Endodermal cell (in vitro differentiated cells): ENCODE data around the gene PIMREG. TPM values are rescaled to one million over a fixed set of nuclear protein-coding genes. Genes with fewer than 3 reads are reported as not detected.

Experiments used
- DNase-seq: peaks from one replicate; pipeline ENCODE4 v3.0.0-alpha.2; 2017
- H3K27ac ChIP-seq: 2 replicates; pipeline ENCODE4 v1.5.1; 2013; ENCODE audit warnings: mild to moderate bottlenecking, low read depth, low read length, moderate library complexity
- H3K27me3 ChIP-seq: 2 replicates; pipeline ENCODE4 v1.6.1; 2013; ENCODE audit warnings: mild to moderate bottlenecking, low read length, moderate library complexity; ENCODE audit not compliant: insufficient read depth, control insufficient read depth, poor library complexity, severe bottlenecking
- H3K36me3 ChIP-seq: 2 replicates; pipeline ENCODE4 v1.7.0; 2013; ENCODE audit warnings: mild to moderate bottlenecking, low read length, moderate library complexity; ENCODE audit not compliant: control insufficient read depth, insufficient read depth
- H3K4me1 ChIP-seq: one replicate; pipeline ENCODE4 v1.7.0; 2013; ENCODE audit warnings: low read length; ENCODE audit not compliant: control insufficient read depth, insufficient read depth
- H3K4me3 ChIP-seq: 2 replicates; pipeline ENCODE4 v1.5.1; 2013; ENCODE audit warnings: mild to moderate bottlenecking, low read length, moderate library complexity
- H3K9ac ChIP-seq: 2 replicates; pipeline ENCODE4 v1.6.1; 2013; ENCODE audit warnings: mild to moderate bottlenecking, low read length, moderate library complexity; ENCODE audit not compliant: poor library complexity, severe bottlenecking; ENCODE audit errors: extremely low read depth
- H3K9me3 ChIP-seq: 2 replicates; pipeline ENCODE4 v1.6.1; 2013; ENCODE audit warnings: mild to moderate bottlenecking, low read length, moderate library complexity; ENCODE audit not compliant: control insufficient read depth
- H3K27ac Mint-ChIP-seq: 2 replicates; pipeline ENCODE4 v1.8.0; 2020; ENCODE audit warnings: mixed read lengths
- H3K27me3 Mint-ChIP-seq: 2 replicates; pipeline ENCODE4 v1.8.0; 2021; ENCODE audit warnings: mild to moderate bottlenecking, mixed read lengths; ENCODE audit not compliant: insufficient read depth
- H3K36me3 Mint-ChIP-seq: 2 replicates; pipeline ENCODE4 v1.8.0; 2020; ENCODE audit warnings: low read depth, mixed read lengths
- H3K4me1 Mint-ChIP-seq: 2 replicates; pipeline ENCODE4 v1.8.0; 2020; ENCODE audit warnings: mixed read lengths
- H3K4me3 Mint-ChIP-seq: 2 replicates; pipeline ENCODE4 v1.8.0; 2020; ENCODE audit warnings: mild to moderate bottlenecking, moderate library complexity, mixed read lengths
- H3K9me3 Mint-ChIP-seq: 2 replicates; pipeline ENCODE4 v1.8.0; 2020; ENCODE audit warnings: mild to moderate bottlenecking, mixed read lengths
- CTCF ChIP-seq: fragments of 200-600 bp; sonication (generic); conservative IDR thresholded peaks from 2 replicates; pipeline ENCODE4 v1.5.0; 2021; ENCODE audit warnings: antibody characterized with exemption, mild to moderate bottlenecking
- WGBS, 2 experiments: methylation state at CpG; one replicate each; pipeline versions ENCODE4 v1.1.5 to v1.1.7; 2013; ENCODE audit warnings: missing lambda C conversion rate in 2 of 2, mixed read lengths in 1 of 2; ENCODE audit not compliant: insufficient coverage in 1 of 2, insufficient read length in 1 of 2; 5-methylcytosine and 5-hydroxymethylcytosine counted together
- total RNA-seq, 2 donors: library from RNA; stranded (reverse); fragmentation: NEBNext Ultra II Directional in 1 of 2; extraction: Animal tissue kit (Norgen Biotek cat#: 25700) in 1 of 2; gene quantifications; 2 replicates in 1 of 2; 3 replicates in 1 of 2; pipeline ENCODE4 v1.2.1, GENCODE V29; 2021

PIMREG gene
- total RNA-seq, 2 donors from 2014 or later: 33.4 to 68.7 TPM

GRCh38 chr17:6462692-6463091, 18.4 kb downstream of the PIMREG start:
- Mint-ChIP-seq H3K4me3 (no peak overlapping the region), H3K27ac (no peak overlapping the region), H3K36me3 (no peaks in the 10 kb centered on the region), H3K9me3 (no peaks in the 10 kb centered on the region), H3K4me1 (no peaks in the 10 kb centered on the region), H3K27me3 (no peaks in the 10 kb centered on the region)
- 83 to 98% methylated on average over 1 to 2 of the region's 2 CpGs for WGBS, 2 experiments
- Histone ChIP-seq H3K4me3 (no peak overlapping the region), H3K9ac (no peak overlapping the region), H3K27ac (no peak overlapping the region), H3K27me3 (no peaks in the 10 kb centered on the region), H3K9me3 (no peaks in the 10 kb centered on the region), H3K36me3 (no peaks in the 10 kb centered on the region), H3K4me1 (no peaks in the 10 kb centered on the region)
- DNase-seq: no peak
- TF ChIP-seq CTCF: no peak

GRCh38 chr17:6463616-6464445, 19.6 kb downstream of the PIMREG start:
- WGBS, 2 experiments: 92 to 95% methylated on average over 18 to 24 of the region's 24 CpGs
- Mint-ChIP-seq H3K4me1 (no peaks in the 10 kb centered on the region), H3K36me3 (no peaks in the 10 kb centered on the region), H3K4me3 (no peak overlapping the region), H3K27ac (no peak overlapping the region), H3K27me3 (no peaks in the 10 kb centered on the region), H3K9me3 (no peaks in the 10 kb centered on the region)
- Histone ChIP-seq H3K9me3 (no peaks in the 10 kb centered on the region), H3K4me1 (no peaks in the 10 kb centered on the region), H3K27ac (no peak overlapping the region), H3K9ac (no peak overlapping the region), H3K27me3 (no peaks in the 10 kb centered on the region), H3K36me3 (no peaks in the 10 kb centered on the region), H3K4me3 (no peak overlapping the region)
- no peak for TF ChIP-seq CTCF
- no peak for DNase-seq

- Mint-ChIP-seq H3K27ac (no peak overlapping the region), H3K36me3 (no peaks in the 10 kb centered on the region), H3K4me1 (no peaks in the 10 kb centered on the region), H3K27me3 (no peaks in the 10 kb centered on the region), H3K9me3 (no peaks in the 10 kb centered on the region), H3K4me3 (no peak overlapping the region)
- Histone ChIP-seq H3K9ac (no peak overlapping the region), H3K36me3 (no peaks in the 10 kb centered on the region), H3K27me3 (no peaks in the 10 kb centered on the region), H3K9me3 (no peaks in the 10 kb centered on the region), H3K27ac (no peak overlapping the region), H3K4me1 (no peaks in the 10 kb centered on the region), H3K4me3 (no peak overlapping the region)
- no peak for DNase-seq
- 95 to 96% methylated on average over 11 to 14 of the region's 14 CpGs for WGBS, 2 experiments
- no peak for TF ChIP-seq CTCF
Observed at GRCh38 chr17:6464446-6465041, 20.3 kb downstream of the PIMREG start.
